Activated T-helper 1 cell treated with anti-CD3 and anti-CD28 coated beads, Interleukin-12 subunit alpha, Interleukin-12 subunit beta, Interleukin-2, Interleukin-4 antibody, amounts not matched to agents 30 ng/mL and 10 ng/mL and 1 ng/mL, durations not matched to agents 14 hours and 24 hours and 36 hours (primary cell): ENCODE measurements around the gene LRRC10B. TPM values are rescaled to one million over a fixed set of nuclear protein-coding genes. Genes with fewer than 3 reads are reported as not detected.
"Not testable (repeated sequence)": the region's sequence is repeated elsewhere in the genome, so short reads cannot be mapped to it uniquely, and the experiment has no call there.

Experiments
- DNase-seq: peaks from one replicate; pipeline ENCODE4 v3.0.0; 2021; ENCODE audit warnings: low spot score
- H3K27ac Mint-ChIP-seq: one replicate; pipeline ENCODE4 v1.8.0; 2021; ENCODE audit warnings: mild to moderate bottlenecking, mixed read lengths
- H3K27me3 Mint-ChIP-seq: one replicate; pipeline ENCODE4 v1.8.0; 2022; ENCODE audit warnings: mild to moderate bottlenecking, moderate library complexity, mixed read lengths; ENCODE audit not compliant: insufficient read depth
- H3K36me3 Mint-ChIP-seq: one replicate; pipeline ENCODE4 v1.8.0; 2021; ENCODE audit warnings: low read depth, mixed read lengths
- H3K4me1 Mint-ChIP-seq: one replicate; pipeline ENCODE4 v1.8.0; 2021; ENCODE audit warnings: low read depth, mixed read lengths
- H3K4me3 Mint-ChIP-seq: one replicate; pipeline ENCODE4 v1.8.0; 2021; ENCODE audit warnings: mild to moderate bottlenecking, moderate library complexity, mixed read lengths
- H3K9me3 Mint-ChIP-seq: one replicate; pipeline ENCODE4 v1.8.0; 2021; ENCODE audit warnings: mixed read lengths
- intact Hi-C: fragments of 100-400 bp; cut with micrococcal nuclease; formaldehyde crosslinking; loops from one replicate; pipeline ENCODE4 v1.15.1; 2024
- total RNA-seq: library from RNA; stranded (reverse); gene quantifications from 2 replicates; pipeline ENCODE4 v1.2.3, GENCODE V29; 2022

LRRC10B gene
- total RNA-seq, result not detected in 2 replicates

DNA sequence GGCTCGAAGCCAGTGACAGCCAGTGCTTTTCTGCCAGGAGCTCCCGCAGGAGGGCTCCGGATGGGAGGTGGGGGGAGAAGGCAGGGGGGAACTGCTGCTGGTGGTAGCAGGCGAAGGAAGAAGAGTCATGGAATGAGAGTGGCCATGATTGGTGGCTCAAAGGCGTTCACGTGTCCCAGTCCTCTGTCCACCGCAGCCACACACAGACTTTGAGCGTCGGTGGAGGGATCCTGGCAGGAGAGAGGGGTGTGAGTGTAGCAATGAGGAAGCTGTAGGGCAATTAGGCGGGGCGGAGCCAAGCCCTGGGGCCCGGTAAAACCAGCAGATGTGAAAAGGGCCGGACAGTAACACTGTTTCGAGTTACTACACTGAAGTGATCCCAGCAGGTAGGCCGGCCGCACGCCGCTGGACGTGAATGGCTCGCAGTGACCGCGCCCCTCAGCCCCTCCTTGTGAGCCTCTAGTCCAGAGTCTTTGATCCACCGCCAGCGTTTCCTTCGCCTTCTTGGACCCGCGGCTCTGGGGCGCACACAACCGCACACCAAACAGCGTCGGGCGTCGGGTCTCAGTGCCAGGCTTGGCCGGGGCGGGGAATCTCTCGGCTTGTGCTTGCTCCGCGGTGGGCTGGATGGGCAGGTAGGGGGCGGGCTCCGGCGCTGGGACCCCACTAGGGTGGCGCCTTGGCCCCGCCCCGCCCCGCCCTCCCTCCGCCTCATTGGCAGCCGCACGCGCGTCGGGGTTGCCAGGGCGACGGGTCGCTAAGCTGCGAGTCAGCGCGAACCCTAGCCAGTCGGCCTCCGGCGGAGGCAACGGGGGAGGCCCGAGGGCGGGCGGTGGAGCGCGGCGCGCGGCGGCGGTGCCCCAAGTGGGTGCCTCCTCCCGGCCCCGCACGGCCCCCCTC lies at the start of gene LRRC10B:
TSS of gene LRRC10B (plus strand) at position 788 of the 900 bp plus-strand sequence. CDS start 250 bp downstream, outside the sequence.
- intact Hi-C loops, result loop anchor here (2.0 to 5.0 kb wide), 2 partner anchors 61 to 309 kb away; partner anchors contain the start of gene FADS1

GRCh38 chr11:61460474-61460881 lies 48.1 kb upstream of the LRRC10B start:
- H3K27me3 Mint-ChIP-seq, result no peaks in the 10 kb centered on the region
- no peak for DNase-seq

More for the DNA sequence above, at the start of gene LRRC10B:
- no peaks in the 10 kb centered on the region for H3K9me3 Mint-ChIP-seq
- H3K4me3 Mint-ChIP-seq, result peak within 1 kb of the TSS; percentile 19
- no peaks in the 10 kb centered on the region for H3K36me3 Mint-ChIP-seq
- H3K4me1 Mint-ChIP-seq, result peaks cover 6% of the 10 kb centered on the region
- H3K27me3 Mint-ChIP-seq, result peaks cover 41% of the 10 kb centered on the region
- H3K27ac Mint-ChIP-seq, result peak within 1 kb of the TSS; percentile 27
- peak; percentile 35 for DNase-seq

GRCh38 chr11:61460986-61461385 lies 47.6 kb upstream of the LRRC10B start:
- Mint-ChIP-seq H3K4me3 (no peak overlapping the region), H3K27ac (no peak overlapping the region), H3K36me3 (peaks cover 11% of the 10 kb centered on the region), H3K4me1 (no peaks in the 10 kb centered on the region), H3K27me3 (no peaks in the 10 kb centered on the region), H3K9me3 (no peaks in the 10 kb centered on the region)
- no peak for DNase-seq
- intact Hi-C loops, result no loop called here

More at GRCh38 chr11:61460474-61460881, 48.1 kb upstream of the LRRC10B start:
- Mint-ChIP-seq H3K4me1 (no peaks in the 10 kb centered on the region), H3K27ac (no peak overlapping the region), H3K4me3 (no peak overlapping the region), H3K9me3 (no peaks in the 10 kb centered on the region), H3K36me3 (peaks cover 11% of the 10 kb centered on the region)
- intact Hi-C loops, result no loop called here

DNA sequence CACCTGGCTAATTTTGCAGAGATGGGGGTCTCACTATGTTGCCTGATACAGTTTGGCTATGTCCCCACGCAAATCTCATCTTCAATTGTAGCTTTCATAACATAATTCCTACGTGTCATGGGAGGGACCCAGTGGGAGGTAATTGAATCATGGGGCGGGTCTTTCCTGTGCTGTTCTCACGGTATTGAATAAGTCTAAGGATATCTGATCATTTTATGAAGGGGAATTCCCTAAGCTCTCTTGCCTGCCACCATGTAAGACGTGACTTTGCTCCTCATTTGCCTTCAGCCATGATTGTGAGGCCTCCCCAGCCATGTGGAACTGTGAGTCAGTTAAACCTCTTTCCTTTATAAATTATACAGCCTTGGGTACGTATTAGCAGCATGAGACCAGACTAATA lies 40.9 kb upstream of the LRRC10B start:
- H3K27me3 Mint-ChIP-seq, intact Hi-C loops, DNase-seq, H3K27ac Mint-ChIP-seq, H3K36me3 Mint-ChIP-seq, H3K9me3 Mint-ChIP-seq, H3K4me1 Mint-ChIP-seq, H3K4me3 Mint-ChIP-seq: not testable (repeated sequence)

- no peaks in the 10 kb centered on the region for H3K9me3 Mint-ChIP-seq
- no peak overlapping the region for H3K27ac Mint-ChIP-seq
- H3K36me3 Mint-ChIP-seq, result peaks cover 1% of the 10 kb centered on the region
- no peaks in the 10 kb centered on the region for H3K27me3 Mint-ChIP-seq
- intact Hi-C loops, result no loop called here
- no peaks in the 10 kb centered on the region for H3K4me1 Mint-ChIP-seq
- no peak for DNase-seq
- no peak overlapping the region for H3K4me3 Mint-ChIP-seq
Observed at GRCh38 chr11:61468002-61468401, 40.5 kb upstream of the LRRC10B start.

DNA sequence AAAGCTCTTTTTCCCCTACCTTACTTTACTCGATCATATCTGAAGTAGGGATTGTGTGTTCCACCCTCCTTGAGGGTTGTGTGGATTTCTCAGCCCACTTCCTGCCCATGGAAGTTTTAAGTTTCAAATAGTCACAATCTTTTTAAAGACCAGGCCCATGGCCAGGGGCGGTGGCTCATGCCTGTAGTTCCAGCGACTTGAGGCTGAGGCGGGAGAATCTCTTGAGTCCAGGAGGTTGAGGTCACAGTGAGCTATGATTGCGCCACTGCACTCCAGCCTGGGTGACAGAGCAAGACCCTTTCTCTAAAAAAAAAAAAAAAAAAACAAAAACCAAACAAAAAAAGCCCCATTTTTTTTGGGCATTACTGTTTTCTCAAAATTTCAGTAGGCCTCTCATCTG lies 36.3 kb upstream of the LRRC10B start:
- intact Hi-C loops, result no loop called here
- no peak overlapping the region for H3K27ac Mint-ChIP-seq

DNA sequence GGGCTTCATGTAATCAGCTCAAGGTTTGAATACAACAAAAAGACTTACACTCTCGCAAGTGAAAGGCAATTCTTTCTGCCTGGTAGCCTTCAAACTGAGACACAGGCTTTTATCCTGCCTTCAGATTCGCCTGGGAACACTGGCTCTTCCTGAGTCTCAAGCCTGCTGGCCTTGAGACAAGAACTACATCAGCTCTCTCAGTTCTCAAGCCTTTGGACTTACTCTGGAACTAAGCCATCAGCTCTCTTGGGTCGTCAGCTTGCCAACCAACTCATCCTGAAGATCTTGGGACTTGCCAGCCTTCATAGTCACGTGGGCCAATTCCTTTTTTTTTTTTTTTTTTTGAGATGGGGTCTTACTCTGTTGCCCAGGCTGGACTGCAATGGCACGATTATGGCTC lies 35.7 kb upstream of the LRRC10B start:
- no peaks in the 10 kb centered on the region for H3K27me3 Mint-ChIP-seq
- H3K36me3 Mint-ChIP-seq, result peaks cover 1% of the 10 kb centered on the region
- no peak overlapping the region for H3K4me3 Mint-ChIP-seq

More for the DNA sequence above, 36.3 kb upstream of the LRRC10B start:
- DNase-seq, result no peak
- no peaks in the 10 kb centered on the region for H3K27me3 Mint-ChIP-seq
- peaks cover 1% of the 10 kb centered on the region for H3K36me3 Mint-ChIP-seq
- H3K4me1 Mint-ChIP-seq, result peaks cover 8% of the 10 kb centered on the region
- H3K9me3 Mint-ChIP-seq, result no peaks in the 10 kb centered on the region
- no peak overlapping the region for H3K4me3 Mint-ChIP-seq

DNA sequence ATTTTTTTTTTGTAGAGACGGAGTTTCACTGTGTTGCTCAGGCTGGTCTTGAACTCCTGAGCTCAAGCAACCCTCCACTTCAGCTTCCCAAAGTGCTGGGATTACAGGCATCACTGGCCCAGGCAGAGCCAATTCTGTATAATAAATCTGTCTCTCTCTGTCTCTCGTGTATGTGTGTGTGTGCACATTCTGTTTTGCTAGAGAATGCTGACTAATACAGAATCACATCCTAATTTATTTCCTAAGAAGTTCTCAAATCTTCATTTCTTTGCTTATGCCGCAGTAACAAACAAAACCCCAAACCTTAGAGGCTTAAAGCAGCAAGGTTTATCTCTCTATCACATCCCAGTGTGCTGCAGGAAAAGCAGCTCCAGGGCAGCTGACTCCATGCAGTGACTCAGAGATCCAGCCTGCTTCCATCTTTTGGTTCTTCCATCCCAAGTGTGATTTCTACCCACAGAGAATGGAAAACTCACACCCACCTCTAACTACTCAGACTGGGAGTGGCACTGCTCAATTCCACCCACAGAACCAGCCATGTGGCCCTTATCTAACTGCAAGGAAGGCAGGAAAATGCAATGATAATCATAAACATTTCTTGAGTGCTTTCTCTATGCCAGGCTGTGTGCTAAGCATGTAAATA lies 35.1 kb upstream of the LRRC10B start:
- H3K27me3 Mint-ChIP-seq, result no peaks in the 10 kb centered on the region

More for the DNA sequence above, 35.7 kb upstream of the LRRC10B start:
- peaks cover 8% of the 10 kb centered on the region for H3K4me1 Mint-ChIP-seq
- H3K27ac Mint-ChIP-seq, result no peak overlapping the region
- intact Hi-C loops, result no loop called here
- no peaks in the 10 kb centered on the region for H3K9me3 Mint-ChIP-seq
- DNase-seq, result no peak

DNA sequence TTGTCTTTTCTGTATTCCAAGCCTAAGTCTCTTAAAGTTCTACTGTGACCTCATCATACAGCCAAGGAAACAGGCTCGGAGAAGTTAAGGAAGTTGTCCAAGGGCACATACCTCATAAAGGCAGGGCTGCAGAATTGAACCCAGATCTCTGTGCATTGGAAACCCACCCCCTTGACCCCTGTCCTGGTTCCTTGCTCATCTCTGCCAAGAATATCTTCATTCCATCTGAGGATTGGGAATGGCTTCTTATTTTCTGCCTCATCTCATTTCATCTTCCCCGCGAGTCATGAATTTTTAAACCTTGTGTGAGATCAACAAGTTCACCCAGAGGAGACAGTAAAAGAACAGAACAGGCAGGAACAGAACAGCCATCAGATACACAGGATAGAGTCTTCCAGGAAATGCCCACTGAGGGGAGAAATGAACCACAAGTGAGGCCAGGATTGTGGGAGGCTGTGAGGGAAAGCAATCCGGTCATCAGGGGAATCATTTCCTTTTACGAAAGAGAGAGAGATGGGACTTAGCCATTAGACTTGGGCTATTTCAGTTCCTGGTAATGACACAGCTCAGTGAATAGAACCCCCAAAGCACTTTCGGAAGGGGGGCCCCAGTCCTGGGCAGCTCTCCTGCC lies 34.4 kb upstream of the LRRC10B start:
- Mint-ChIP-seq H3K4me1 (peaks cover 8% of the 10 kb centered on the region), H3K36me3 (no peaks in the 10 kb centered on the region), H3K4me3 (no peak overlapping the region), H3K27me3 (no peaks in the 10 kb centered on the region), H3K27ac (no peak overlapping the region), H3K9me3 (no peaks in the 10 kb centered on the region)
- intact Hi-C loops, result no loop called here
- DNase-seq, result no peak

More for the DNA sequence above, 35.1 kb upstream of the LRRC10B start:
- Mint-ChIP-seq H3K27ac (no peak overlapping the region), H3K9me3 (no peaks in the 10 kb centered on the region), H3K4me1 (peaks cover 8% of the 10 kb centered on the region), H3K36me3 (no peaks in the 10 kb centered on the region), H3K4me3 (no peak overlapping the region)
- no peak for DNase-seq
- intact Hi-C loops, result no loop called here

- DNase-seq, result no peak
- Mint-ChIP-seq H3K36me3 (no peaks in the 10 kb centered on the region), H3K9me3 (no peaks in the 10 kb centered on the region), H3K27me3 (no peaks in the 10 kb centered on the region), H3K4me1 (peaks cover 8% of the 10 kb centered on the region), H3K27ac (no peak overlapping the region), H3K4me3 (no peak overlapping the region)
- intact Hi-C loops, result no loop called here
Observed at GRCh38 chr11:61475433-61475832, 33.1 kb upstream of the LRRC10B start.

- Mint-ChIP-seq H3K36me3 (no peaks in the 10 kb centered on the region), H3K4me3 (no peak overlapping the region), H3K4me1 (peaks cover 8% of the 10 kb centered on the region), H3K9me3 (no peaks in the 10 kb centered on the region), H3K27me3 (no peaks in the 10 kb centered on the region), H3K27ac (no peak overlapping the region)
- intact Hi-C loops, result no loop called here
- no peak for DNase-seq
Observed at GRCh38 chr11:61476371-61476770, 32.2 kb upstream of the LRRC10B start.

GRCh38 chr11:61477126-61477525 lies 31.4 kb upstream of the LRRC10B start:
- no peaks in the 10 kb centered on the region for H3K27me3 Mint-ChIP-seq
- peaks cover 8% of the 10 kb centered on the region for H3K4me1 Mint-ChIP-seq
- DNase-seq, result no peak
- H3K27ac Mint-ChIP-seq, result no peak overlapping the region
- no peaks in the 10 kb centered on the region for H3K36me3 Mint-ChIP-seq
- H3K4me3 Mint-ChIP-seq, result no peak overlapping the region
- intact Hi-C loops, result loop anchor here (1.0 kb wide), 2 partner anchors 40 to 161 kb away; no protein-coding TSS in a partner anchor
- no peaks in the 10 kb centered on the region for H3K9me3 Mint-ChIP-seq
